ENCODE results near the gene PBX1.

The PBX1 gene

DNA sequence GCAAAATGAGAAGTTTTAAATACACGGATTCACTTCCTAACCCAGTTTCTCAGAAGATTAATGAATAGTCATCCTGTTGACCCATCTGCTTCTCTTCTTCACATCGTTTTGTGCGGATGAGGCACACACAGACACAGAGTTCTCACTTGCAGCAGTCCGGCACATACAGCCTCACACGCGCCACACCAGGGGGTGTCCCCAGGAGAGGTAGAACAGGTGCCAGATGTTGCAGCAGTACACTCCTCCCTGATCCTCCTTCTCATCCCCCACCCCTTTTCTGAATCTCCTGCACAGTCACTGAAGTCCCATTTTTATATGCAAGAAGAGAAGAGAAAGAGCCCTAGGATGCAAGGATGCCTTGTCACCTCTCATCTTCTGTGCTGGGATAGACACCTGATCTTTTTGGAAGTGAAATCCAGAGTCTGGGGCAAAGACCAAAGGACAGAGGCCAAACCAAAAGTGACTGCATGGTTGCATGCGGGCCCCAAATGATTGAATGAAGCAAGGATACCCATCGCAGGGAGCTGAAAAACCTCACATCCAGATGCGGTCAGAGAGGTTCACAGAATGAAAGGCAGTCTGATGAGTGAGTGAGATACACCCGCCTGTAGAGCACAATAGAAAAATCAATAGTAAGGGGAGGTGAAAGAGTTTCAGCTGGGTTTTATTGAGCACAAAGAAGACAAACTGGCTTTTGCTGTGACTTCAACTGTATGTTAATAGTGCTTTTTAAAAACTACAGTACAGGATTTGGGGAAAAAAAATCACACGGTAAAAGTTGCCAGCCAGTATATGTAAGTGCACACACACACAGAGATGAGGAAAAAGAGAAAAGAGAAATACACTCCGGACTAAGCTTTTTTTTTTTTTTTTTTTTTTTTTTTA is 28.9 kb downstream of the PBX1 start:
- no peaks in the 10 kb centered on the region for H3K79me2 ChIP-seq (ENCODE audit: insufficient read depth, low read depth)
- peak overlapping the region; percentile 52; the same call in 1 of the 2 replicates for H3K27ac ChIP-seq
- H3K4me2 ChIP-seq, result peak overlapping the region; percentile 40; the same call in 1 of the 2 replicates
- H3K9ac ChIP-seq, result no peak overlapping the region
- peaks cover 36% of the 10 kb centered on the region for H3K4me1 ChIP-seq (ENCODE audit: low read depth, poor library complexity, severe bottlenecking)
- TF ChIP-seq, protein P1, sequence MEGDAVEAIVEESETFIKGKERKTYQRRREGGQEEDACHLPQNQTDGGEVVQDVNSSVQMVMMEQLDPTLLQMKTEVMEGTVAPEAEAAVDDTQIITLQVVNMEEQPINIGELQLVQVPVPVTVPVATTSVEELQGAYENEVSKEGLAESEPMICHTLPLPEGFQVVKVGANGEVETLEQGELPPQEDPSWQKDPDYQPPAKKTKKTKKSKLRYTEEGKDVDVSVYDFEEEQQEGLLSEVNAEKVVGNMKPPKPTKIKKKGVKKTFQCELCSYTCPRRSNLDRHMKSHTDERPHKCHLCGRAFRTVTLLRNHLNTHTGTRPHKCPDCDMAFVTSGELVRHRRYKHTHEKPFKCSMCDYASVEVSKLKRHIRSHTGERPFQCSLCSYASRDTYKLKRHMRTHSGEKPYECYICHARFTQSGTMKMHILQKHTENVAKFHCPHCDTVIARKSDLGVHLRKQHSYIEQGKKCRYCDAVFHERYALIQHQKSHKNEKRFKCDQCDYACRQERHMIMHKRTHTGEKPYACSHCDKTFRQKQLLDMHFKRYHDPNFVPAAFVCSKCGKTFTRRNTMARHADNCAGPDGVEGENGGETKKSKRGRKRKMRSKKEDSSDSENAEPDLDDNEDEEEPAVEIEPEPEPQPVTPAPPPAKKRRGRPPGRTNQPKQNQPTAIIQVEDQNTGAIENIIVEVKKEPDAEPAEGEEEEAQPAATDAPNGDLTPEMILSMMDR (conservative IDR thresholded peaks at IDR 0.05; ENCODE audit: low read depth, low read length), result no peak
- H3K27me3 ChIP-seq (ENCODE audit: insufficient read depth, low read depth), result no peaks in the 10 kb centered on the region
- peak overlapping the region; percentile 19 for H3K4me3 ChIP-seq (IDR thresholded peaks at IDR 0.05; ENCODE audit: insufficient read depth, low read depth, low read length)
- no peaks in the 10 kb centered on the region for H3K36me3 ChIP-seq (ENCODE audit: insufficient read depth)
- H4K20me1 ChIP-seq (ENCODE audit: insufficient read depth), result no peaks in the 10 kb centered on the region
- no peak overlapping the region for H2AFZ ChIP-seq (ENCODE audit: low read depth)

DNA sequence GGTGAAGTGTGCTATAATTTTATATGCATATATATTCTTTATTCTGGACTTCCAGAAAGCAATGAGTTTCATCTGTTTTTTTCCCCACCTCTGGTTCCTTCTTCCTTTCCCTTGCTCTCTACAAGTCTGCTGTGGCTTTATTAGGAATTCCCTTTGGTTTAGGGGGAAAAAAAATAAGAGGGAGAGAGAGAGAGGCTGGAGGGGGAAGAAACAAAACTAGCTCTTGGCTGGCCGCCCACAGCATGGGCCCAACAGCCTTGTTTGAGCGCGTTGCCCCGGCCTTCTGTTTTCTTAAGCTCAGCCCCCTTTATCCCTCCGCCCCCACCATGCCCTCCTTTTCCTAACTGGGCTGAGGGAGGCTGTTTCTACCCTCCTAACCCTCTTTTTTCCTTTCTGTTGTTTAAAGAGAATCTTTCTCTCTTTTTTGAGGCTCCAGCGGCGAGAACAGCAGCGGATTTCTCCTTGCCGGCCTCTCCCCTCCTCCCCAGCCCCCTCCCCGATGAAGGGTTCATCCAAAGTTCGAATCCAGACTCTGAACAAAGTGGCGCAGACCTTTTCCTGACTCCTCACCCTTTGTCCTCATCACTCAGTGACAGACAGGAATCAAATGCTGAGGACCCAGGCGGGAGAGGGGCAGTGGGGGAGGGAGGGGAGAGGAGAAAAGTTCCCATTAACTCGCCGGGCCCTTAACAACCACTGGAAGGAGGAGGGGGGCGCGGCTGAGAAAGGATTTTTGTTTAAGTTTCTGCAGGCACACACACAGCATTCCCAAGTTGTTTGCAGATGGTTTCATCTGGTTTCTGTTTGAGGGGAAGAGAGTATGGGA is 29.7 kb downstream of the PBX1 start:
- peak overlapping the region; percentile 20 for H3K4me3 ChIP-seq (IDR thresholded peaks at IDR 0.05; ENCODE audit: insufficient read depth, low read depth, low read length)
- H2AFZ ChIP-seq (ENCODE audit: low read depth), result 0 out of 2 replicates have a peak overlapping the region, but pooled peaks have one; percentile 11
- H3K4me1 ChIP-seq (ENCODE audit: low read depth, poor library complexity, severe bottlenecking), result peaks cover 36% of the 10 kb centered on the region
- no peaks in the 10 kb centered on the region for H3K36me3 ChIP-seq (ENCODE audit: insufficient read depth)
- no peaks in the 10 kb centered on the region for H3K79me2 ChIP-seq (ENCODE audit: insufficient read depth, low read depth)
- TF ChIP-seq, protein P1 (conservative IDR thresholded peaks at IDR 0.05; ENCODE audit: low read depth, low read length), result no peak
- peak overlapping the region; percentile 52 for H3K27ac ChIP-seq
- H3K4me2 ChIP-seq, result peak overlapping the region; percentile 40; the same call in 1 of the 2 replicates
- H3K9ac ChIP-seq, result peak overlapping the region; percentile 7; the same call in 1 of the 2 replicates
- no peaks in the 10 kb centered on the region for H4K20me1 ChIP-seq (ENCODE audit: insufficient read depth)
- H3K27me3 ChIP-seq (ENCODE audit: insufficient read depth, low read depth), result no peaks in the 10 kb centered on the region

DNA sequence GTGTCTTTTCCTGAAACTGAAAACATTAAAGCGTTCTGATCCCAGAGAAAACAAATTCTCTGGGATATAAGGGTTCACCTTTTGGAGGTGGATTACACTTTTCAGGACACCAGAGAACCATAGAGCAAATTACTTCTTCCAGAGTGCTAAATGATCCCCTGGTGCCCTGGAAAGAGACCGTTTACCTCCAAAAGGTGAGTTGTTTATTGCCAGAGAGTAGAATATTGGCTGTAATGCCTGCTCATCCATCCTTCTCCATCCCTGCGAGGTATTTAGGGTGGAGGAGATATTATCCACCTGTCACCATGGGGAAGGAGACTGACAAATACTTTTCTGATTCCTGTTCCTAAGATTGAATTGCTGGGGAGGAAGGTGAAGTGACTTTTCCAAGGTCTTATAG is 30.4 kb downstream of the PBX1 start:
- Histone ChIP-seq H3K36me3 (ENCODE audit: insufficient read depth) (no peaks in the 10 kb centered on the region), H3K79me2 (ENCODE audit: insufficient read depth, low read depth) (no peaks in the 10 kb centered on the region), H3K9ac (no peak overlapping the region), H3K27me3 (ENCODE audit: insufficient read depth, low read depth) (no peaks in the 10 kb centered on the region), H3K4me3 (IDR thresholded peaks at IDR 0.05; ENCODE audit: insufficient read depth, low read depth, low read length) (peak overlapping the region; percentile 20), H3K4me1 (ENCODE audit: low read depth, poor library complexity, severe bottlenecking) (peaks cover 36% of the 10 kb centered on the region), H3K4me2 (no peak overlapping the region), H2AFZ (ENCODE audit: low read depth) (no peak overlapping the region), H4K20me1 (ENCODE audit: insufficient read depth) (no peaks in the 10 kb centered on the region), H3K27ac (no peak overlapping the region)
- TF ChIP-seq, protein P1 (conservative IDR thresholded peaks at IDR 0.05; ENCODE audit: low read depth, low read length), result no peak

DNA sequence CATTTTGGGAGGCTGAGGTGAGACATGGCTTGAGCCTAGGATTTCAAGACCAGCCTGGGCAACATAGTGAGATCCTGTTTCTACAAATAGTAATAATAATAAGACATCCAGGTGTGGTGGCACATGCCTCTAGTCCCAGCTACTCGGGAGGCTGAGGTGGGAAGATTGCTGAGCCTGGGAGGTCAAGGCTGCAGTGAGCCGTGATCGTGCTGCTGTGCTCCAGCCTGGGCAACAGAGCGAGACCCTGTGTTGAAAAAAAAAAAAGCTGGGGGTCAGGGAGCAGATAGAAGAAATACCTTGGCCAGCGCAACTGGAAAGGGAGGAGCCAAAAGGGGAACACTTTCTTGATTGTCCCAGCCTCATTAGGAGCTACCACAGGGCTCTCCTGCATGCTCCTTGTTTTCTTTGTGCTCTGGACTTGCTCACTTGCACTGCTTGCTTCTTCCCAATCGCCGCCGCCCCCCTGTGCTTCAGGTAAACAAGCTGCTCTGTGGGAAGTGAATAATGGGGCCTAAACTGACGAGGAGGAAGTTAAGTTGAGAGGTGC is 31.1 kb downstream of the PBX1 start:
- Histone ChIP-seq H3K9ac (no peak overlapping the region), H3K4me1 (ENCODE audit: low read depth, poor library complexity, severe bottlenecking) (peaks cover 32% of the 10 kb centered on the region), H3K36me3 (ENCODE audit: insufficient read depth) (no peaks in the 10 kb centered on the region), H4K20me1 (ENCODE audit: insufficient read depth) (no peaks in the 10 kb centered on the region), H3K4me2 (no peak overlapping the region), H3K4me3 (IDR thresholded peaks at IDR 0.05; ENCODE audit: insufficient read depth, low read depth, low read length) (no peak overlapping the region), H3K27ac (no peak overlapping the region), H3K27me3 (ENCODE audit: insufficient read depth, low read depth) (no peaks in the 10 kb centered on the region), H2AFZ (ENCODE audit: low read depth) (no peak overlapping the region), H3K79me2 (ENCODE audit: insufficient read depth, low read depth) (no peaks in the 10 kb centered on the region)
- TF ChIP-seq, protein P1 (conservative IDR thresholded peaks at IDR 0.05; ENCODE audit: low read depth, low read length), result no peak
